Muscle of arm (tissue), 14 donors: ENCODE measurements around the gene PLXNB3. TPM values are rescaled to one million over a fixed set of nuclear protein-coding genes. Genes with fewer than 3 reads are reported as not detected.
"Not testable (repeated sequence)": the region's sequence is repeated elsewhere in the genome, so short reads cannot be mapped to it uniquely, and the experiment has no call there.

Experiments used
- DNase-seq: peaks from one replicate; pipeline ENCODE4 v3.0.0-alpha.2; 2013
- long read RNA-seq, 11 donors: transcript quantifications; one replicate each; lab custom pipeline, GENCODE V29; 2026
- polyA plus RNA-seq, 12 donors: library from polyadenylated mRNA; unstranded; fragments of 120-200 nt; gene quantifications; one replicate each; pipeline ENCODE4 v1.2.1, GENCODE V29; 2013; ENCODE audit not compliant: insufficient read length in 12 of 12

Gene PLXNB3
- polyA plus RNA-seq, result 10 to 100 TPM in 2 of 12 donors, 1 to 10 TPM in 9, not detected in 1; 2.0 to 10.9 (median 3.1) TPM
- long read RNA-seq, donor 1, result 0 reads
- long read RNA-seq, donor 2, result 0 reads
- long read RNA-seq, donor 3, result 0 reads
- long read RNA-seq, donor 4, result 0 reads
- long read RNA-seq, donor 5, result 0 reads
- long read RNA-seq, donor 6, result 0 reads
- long read RNA-seq, donor 7, result 0 reads
- long read RNA-seq, donor 8, result 0 reads
- long read RNA-seq, donor 9, result 0 reads
- long read RNA-seq, donor 10, result 0 reads
- long read RNA-seq, donor 11, result 0 reads

- DNase-seq, result peak; percentile 45
Observed at GRCh38 chrX:153763989-153764755, at the start of gene PLXNB3. PLXNB3 (plus strand) TSS chrX:153764249; CDS start chrX:153765536, 1,287 bp downstream.

DNA sequence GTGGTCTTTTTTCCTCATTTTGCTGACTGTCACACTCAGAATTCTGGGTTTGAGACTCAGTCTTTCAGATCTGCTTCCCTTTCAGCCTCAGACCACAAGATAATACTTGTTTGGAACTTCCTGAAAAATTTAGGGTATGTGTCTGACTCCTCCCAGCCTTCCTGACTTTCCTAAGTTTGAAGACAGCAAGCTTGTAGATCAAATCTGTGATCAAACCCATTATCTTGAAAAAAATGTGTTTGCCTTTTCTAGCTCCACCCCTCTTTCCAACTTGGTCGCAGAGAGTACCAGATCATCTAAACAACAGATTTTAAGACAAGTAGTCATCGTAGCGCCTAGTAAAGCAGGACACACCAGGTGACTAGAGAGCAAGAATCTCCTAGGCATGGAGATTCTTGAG is 49.8 kb upstream of the PLXNB3 start:
- no peak for DNase-seq

GRCh38 chrX:153717445-153717844 is 46.6 kb upstream of the PLXNB3 start:
- no peak for DNase-seq

GRCh38 chrX:153719238-153719637 is 44.8 kb upstream of the PLXNB3 start:
- DNase-seq, result no peak

DNA sequence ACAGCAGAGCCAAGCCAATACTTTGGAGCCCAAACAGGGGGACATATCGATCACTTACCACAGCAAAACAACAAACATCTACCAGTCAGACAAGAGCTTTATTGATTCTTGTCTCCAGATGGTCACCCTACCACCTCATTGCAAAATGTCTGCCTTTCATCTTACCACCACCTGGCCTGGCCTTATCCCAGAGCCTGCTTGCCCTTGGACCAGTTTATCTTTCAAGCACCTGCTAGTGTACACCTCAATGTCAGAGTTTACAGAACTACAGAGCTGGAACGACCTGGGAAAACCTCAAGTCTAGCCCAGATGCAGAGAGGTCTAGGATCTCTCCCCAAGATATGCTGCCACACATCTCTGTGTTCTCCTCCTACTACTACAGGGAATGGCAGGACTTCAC is 44.3 kb upstream of the PLXNB3 start:
- no peak for DNase-seq

DNA sequence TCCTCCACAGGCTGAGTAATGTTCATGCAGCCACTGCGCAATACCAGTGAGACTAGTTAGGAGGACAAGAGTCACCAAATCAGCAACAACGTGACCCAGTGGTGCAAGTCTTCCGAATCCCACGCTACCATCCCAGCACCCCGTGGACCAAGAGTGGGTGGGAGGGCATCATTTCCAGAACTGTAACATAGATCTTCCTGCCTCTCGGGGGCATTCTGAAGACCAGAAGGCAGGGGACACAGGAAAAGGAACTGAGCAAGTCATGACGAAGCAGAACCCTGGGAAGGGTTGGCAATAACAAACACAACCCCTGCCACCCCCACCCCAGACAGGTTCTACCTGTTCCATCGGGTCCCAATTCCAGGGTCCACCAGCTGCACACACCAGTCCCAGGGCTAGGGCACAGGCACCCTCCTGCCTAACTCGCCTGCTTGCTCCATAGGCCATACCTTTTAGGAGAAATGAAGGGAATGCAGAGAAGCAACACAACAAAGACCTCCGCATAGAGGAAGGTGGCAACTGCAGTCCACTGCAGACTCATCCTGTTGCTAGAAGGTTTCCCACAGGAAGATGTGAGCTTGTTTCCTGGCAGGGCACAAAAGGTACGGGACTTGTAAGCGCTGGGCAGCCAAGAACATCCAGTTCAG is 41.2 kb upstream of the PLXNB3 start:
- DNase-seq, result no peak

DNA sequence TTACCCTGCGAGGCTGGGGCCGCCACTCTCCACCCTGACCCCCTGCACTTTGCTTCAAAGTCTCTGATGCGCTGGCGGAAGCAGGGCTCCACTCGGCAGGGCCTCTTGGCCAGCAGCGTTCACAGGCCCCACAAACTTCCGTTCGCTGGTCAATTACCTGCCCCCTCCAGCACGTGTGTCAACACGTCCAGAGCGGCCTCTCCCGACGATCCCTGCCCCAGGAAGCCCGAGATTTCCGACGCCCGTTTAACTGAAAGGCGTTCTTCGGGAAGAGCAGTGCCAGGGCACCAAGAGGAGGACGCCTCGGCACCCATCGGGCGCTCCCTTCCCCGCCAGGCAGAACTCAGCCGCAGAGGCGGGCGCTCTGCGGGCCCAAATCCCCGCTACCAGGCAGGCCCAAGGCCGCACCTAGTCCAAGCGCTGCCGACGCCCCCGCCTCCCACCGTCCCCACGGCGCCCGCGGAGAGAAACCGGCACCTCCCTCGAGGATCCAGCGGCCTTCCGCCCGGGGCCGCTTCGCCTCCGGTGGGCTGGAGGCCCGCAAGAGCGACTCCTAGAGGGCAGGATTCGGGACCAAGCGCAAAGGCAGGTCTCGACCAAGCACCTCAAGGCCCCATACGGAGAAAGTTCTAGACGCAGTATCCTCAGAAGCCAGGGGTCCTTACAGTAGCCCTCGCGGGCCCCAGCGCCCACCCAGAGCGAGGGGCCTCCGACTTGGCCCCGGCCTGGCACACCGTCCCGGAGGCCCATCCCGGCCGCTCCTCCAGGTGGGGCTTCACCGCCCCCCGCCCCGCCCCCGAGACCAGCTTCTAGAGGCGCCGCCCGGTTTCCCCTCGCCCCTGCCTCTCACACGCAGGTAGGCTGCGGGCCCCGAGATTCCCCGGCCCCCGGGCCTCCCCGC is 40.4 kb upstream of the PLXNB3 start:
- no peak for DNase-seq

GRCh38 chrX:153724252-153725038 is 39.6 kb upstream of the PLXNB3 start, which contains the start of the genes ABCD1 and BCAP31:
ABCD1 (plus strand) TSS chrX:153724856; CDS start chrX:153725267, 411 bp downstream.
BCAP31 (minus strand) TSS chrX:153724387; CDS start chrX:153723244, 1,143 bp downstream.
- peak; percentile 83 for DNase-seq

GRCh38 chrX:153725039-153725831 is 38.8 kb upstream of the PLXNB3 start:
- no peak for DNase-seq

DNA sequence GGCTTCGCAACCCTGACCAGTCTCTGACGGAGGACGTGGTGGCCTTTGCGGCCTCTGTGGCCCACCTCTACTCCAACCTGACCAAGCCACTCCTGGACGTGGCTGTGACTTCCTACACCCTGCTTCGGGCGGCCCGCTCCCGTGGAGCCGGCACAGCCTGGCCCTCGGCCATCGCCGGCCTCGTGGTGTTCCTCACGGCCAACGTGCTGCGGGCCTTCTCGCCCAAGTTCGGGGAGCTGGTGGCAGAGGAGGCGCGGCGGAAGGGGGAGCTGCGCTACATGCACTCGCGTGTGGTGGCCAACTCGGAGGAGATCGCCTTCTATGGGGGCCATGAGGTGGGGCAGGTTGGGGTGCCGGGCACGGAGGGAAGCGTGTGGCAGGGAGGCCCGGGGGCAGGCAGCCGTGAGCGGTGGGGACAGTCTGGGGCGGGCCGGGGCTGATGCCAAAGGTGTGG is 38.2 kb upstream of the PLXNB3 start:
- DNase-seq, result no peak

DNA sequence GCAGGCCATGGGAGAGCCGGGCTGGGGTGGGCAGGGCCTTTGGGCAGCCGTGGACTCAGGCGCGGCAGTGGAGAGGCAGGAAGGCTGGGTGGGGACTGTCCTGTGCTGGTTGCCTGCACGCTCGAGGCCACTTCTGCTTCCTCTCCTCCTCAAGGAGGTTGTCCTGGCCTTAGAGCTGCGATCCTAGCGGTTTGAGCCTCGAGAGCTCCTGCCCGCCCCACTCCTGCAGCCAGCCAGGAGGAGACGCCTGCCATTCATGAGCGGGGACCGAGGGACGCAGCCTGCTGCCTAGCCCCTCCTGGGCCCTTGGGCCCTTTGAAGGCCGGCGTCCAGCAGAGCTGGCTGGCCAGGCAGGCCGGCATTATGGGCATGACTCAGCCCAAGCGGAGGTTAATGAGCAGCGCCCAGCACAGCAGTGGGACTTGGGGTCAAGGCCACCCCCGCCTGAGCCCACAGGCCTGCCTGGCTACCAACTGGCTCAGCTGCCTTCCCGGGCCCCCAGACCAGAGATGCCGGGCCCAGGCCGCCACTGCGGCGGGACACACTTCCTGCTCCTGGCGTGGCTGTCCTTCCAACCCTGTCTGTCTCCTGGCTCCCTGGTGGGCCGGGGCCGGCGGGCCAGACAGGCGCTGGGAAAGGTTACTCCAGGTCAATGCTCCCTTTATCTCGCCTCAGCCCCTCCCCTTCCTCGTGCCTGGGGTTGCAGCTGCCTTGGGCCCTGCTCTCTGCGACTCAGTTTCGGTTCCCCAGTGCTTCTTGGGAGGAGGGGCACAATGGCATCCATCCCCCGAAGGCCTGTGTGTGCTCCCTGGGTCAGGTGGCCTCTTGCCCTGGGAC is 37.5 kb upstream of the PLXNB3 start:
- peak; percentile 41 for DNase-seq

GRCh38 chrX:153727123-153727931 is 36.7 kb upstream of the PLXNB3 start:
- no peak for DNase-seq

DNA sequence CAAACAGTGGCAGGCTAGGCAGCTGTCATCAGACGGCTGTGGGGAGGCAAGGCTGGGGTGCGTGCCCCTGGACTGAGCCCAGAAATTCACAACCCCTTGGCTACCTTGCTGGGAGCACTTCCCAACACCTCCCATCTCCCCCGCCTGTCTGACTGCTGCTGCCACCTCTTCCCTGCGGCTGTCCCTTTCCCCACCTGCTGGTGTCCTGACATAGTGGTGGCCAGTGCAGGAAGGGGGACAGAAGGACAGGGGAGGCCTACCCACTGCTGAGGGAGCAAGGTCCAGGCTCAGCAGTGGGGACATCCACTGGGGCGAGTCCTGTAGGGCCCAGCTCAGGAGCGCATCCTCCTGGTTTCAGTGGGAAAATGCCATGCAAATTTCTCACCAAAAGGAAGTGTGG is 36.0 kb upstream of the PLXNB3 start:
- no peak for DNase-seq

DNA sequence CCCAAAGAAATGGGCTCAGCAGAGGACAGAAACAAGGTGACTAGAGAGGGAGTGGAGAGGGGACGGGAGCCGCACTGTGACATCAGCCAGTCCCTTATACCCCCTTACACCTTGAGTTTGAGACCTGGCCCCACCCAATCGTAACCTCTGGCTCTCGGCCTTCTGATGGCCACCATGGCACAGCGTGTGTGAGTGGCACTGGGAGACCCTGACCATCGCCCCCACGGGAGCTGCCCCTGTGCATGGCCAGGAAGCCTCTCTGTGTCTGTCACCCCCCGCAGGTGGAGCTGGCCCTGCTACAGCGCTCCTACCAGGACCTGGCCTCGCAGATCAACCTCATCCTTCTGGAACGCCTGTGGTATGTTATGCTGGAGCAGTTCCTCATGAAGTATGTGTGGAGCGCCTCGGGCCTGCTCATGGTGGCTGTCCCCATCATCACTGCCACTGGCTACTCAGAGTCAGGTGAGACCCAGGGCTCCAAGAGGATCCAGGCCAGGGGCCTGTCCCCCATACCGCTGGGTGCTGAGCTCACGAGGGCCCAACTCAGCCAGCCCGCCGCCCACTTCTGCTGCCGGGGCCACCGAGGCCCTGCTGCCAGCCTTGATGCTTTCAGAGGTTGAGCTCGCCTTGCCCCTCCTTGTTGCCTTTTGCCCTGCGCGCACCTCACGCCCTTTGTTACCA is 35.0 kb upstream of the PLXNB3 start:
- DNase-seq, result no peak

- not testable (repeated sequence) for DNase-seq
Observed at GRCh38 chrX:153730115-153730514, 33.9 kb upstream of the PLXNB3 start.

DNA sequence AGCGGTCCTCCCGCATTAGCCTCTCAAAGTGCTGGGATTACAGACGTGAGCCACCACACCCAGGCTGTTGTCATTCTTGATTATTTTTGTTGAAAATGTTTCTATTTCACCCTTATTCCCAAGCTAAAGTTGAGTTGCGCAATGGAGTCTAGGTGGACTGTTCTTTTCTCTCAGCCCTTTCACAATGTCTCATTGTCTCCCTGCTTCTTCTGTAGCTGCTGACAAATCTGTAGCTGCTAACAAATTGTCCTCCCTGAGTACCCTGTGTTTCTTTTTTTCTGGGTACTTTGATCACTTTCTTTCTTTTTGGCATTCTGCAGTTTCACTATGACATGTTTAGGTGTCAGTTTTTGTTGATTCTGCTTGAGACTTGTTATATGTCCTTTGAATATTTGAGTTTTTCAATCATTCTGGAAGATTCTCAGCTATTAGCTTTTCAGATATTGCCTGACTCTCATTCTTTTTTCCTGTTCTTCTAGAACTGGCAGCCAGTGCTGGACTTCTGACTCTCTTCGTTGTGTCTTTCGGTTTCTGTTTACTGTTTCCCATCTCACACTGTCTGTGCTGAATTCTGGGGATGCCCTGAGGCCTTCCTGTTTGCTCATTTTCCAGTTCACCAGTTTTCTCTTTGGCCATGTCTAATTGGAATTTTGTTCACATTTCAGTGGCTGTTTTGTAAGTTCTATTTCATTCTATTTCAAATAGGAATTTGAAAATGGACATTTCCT is 32.8 kb upstream of the PLXNB3 start:
- no peak for DNase-seq

- DNase-seq, result no peak
Observed at GRCh38 chrX:153731845-153732215, 32.2 kb upstream of the PLXNB3 start.
